HepG2 (cell line): ENCODE data around the gene ADAMTS16. TPM values are rescaled to one million over a fixed set of nuclear protein-coding genes. Genes with fewer than 3 reads are reported as not detected.
A peak's percentile ranks its signal among the peaks of the same experiment; 100 is the strongest.

Experiments used
- ATAC-seq: fragments of 200-7000 bp; cut with Tn5 transposase; 3 replicates; pipeline ENCODE4 v1.9.1; 2020; ENCODE audit warnings: mild to moderate bottlenecking, moderate library complexity
- BruUV-seq: library from RNA; stranded (reverse); fragments of 400-500 nt; replicated peaks from 2 replicates; lab custom pipeline; 2021; lab: Mats Ljungman, UMichigan
- CTCF ChIA-PET: fragments of 300-600 bp; formaldehyde crosslinking; extraction: SDS; loops from one replicate; lab custom pipeline; 2021; ENCODE audit warnings: low total read pairs, inconsistent platforms, low intra/inter-chr PET ratio; lab: Yijun Ruan, JAX
- POLR2A ChIA-PET: fragments of 350-600 bp; sonication (Branson Sonifier 250); formaldehyde crosslinking; loops from one replicate; lab custom pipeline; 2020; ENCODE audit warnings: antibody characterized with exemption, inconsistent platforms; lab: Yijun Ruan, JAX
- DNase-seq: peaks from one replicate; pipeline ENCODE4 v3.0.0-alpha.2; 2015; ENCODE audit warnings: low spot score
- FAIRE-seq: peaks from 3 replicates; lab custom pipeline; 2011; peaks lifted over from hg19 to GRCh38; lab: Jason Lieb, UNC
- H2AFZ ChIP-seq: one replicate; pipeline ENCODE4 v1.6.1; 2011; ENCODE audit warnings: low read length, inconsistent platforms
- H3K27ac ChIP-seq: fragments of 300-600 bp; 3 replicates; pipeline ENCODE4 v1.8.0; 2011; ENCODE audit warnings: mixed run types, mild to moderate bottlenecking, mixed read lengths, low read length, inconsistent platforms; ENCODE audit not compliant: insufficient read depth; ENCODE audit errors: extremely low read length
- H3K27me3 ChIP-seq, 2 experiments: fragments of 200-600 bp in 1 of 2; 2 replicates in 1 of 2; 3 replicates in 1 of 2; pipeline versions ENCODE4 v1.6.0 to v1.8.0; 2011; ENCODE audit warnings: low read length in 2 of 2, mild to moderate bottlenecking in 2 of 2, moderate library complexity in 2 of 2, inconsistent platforms in 1 of 2; ENCODE audit not compliant: insufficient read depth in 2 of 2, control insufficient read depth in 1 of 2
- H3K36me3 ChIP-seq, 2 experiments: fragments of 200-600 bp in 1 of 2; replicated peaks in 1 of 2; 2 replicates in 1 of 2; 3 replicates in 1 of 2; pipeline versions ENCODE4 v1.5.1 to v1.8.0; 2011; ENCODE audit warnings: low read length in 2 of 2, inconsistent platforms in 1 of 2; ENCODE audit not compliant: insufficient read depth in 2 of 2, control insufficient read depth in 1 of 2
- H3K4me1 ChIP-seq: 2 replicates; pipeline ENCODE4 v1.5.1; 2012; ENCODE audit warnings: low read length, inconsistent platforms; ENCODE audit not compliant: insufficient read depth
- H3K4me2 ChIP-seq: 2 replicates; pipeline ENCODE4 v1.6.0; 2011; ENCODE audit warnings: low read depth, low read length, inconsistent platforms
- H3K4me3 ChIP-seq, 3 experiments: fragments of 200-600 bp in 1 of 3; sonication (generic), shearing (Covaris generic) in 1 of 3; replicated peaks in 1 of 3; 2 replicates each; pipeline ENCODE4 v1.5.1; 2011 to 2016; ENCODE audit warnings: low read length in 3 of 3, inconsistent platforms in 2 of 3, low read depth in 2 of 3, mild to moderate bottlenecking in 2 of 3, control low read depth in 1 of 3, mixed read lengths in 1 of 3; ENCODE audit not compliant: insufficient read depth in 1 of 3
- H3K79me2 ChIP-seq: one replicate; pipeline ENCODE4 v1.6.1; 2011; ENCODE audit warnings: low read length, inconsistent platforms; ENCODE audit not compliant: insufficient read depth
- H3K9ac ChIP-seq: 2 replicates; pipeline ENCODE4 v1.6.0; 2011; ENCODE audit warnings: mild to moderate bottlenecking, low read depth, low read length, inconsistent platforms; ENCODE audit not compliant: insufficient read depth
- H3K9me3 ChIP-seq: 2 replicates; pipeline ENCODE4 v1.5.1; 2012; ENCODE audit warnings: mild to moderate bottlenecking, low read length
- H4K20me1 ChIP-seq: 2 replicates; pipeline ENCODE4 v1.6.0; 2011; ENCODE audit warnings: inconsistent platforms, mild to moderate bottlenecking, low read length, moderate library complexity; ENCODE audit not compliant: insufficient read depth
- CBX1 ChIP-seq: IDR thresholded peaks from one replicate; pipeline ENCODE4 v1.6.1; 2016; ENCODE audit warnings: antibody characterized with exemption, low read depth
- DNMT1 ChIP-seq: sonication (generic); formaldehyde crosslinking; IDR thresholded peaks from 2 replicates; pipeline ENCODE4 v1.5.1; 2020; ENCODE audit warnings: mild to moderate bottlenecking, missing genetic modification reagents
- FOXO1 ChIP-seq: sonication (generic); formaldehyde crosslinking; IDR thresholded peaks from 2 replicates; pipeline ENCODE4 v1.4.0; 2020; ENCODE audit warnings: missing genetic modification reagents
- NR0B2 ChIP-seq: sonication (generic); formaldehyde crosslinking; IDR thresholded peaks from 2 replicates; pipeline ENCODE4 v1.4.0; 2020; ENCODE audit warnings: mild to moderate bottlenecking, missing genetic modification reagents
- NR2F1 ChIP-seq, 2 experiments: fragments of 450-650 bp in 1 of 2; formaldehyde crosslinking in 1 of 2; IDR thresholded peaks; 2 replicates each; pipeline versions ENCODE4 v1.5.0 to v1.6.1; 2016 to 2020; ENCODE audit warnings: mild to moderate bottlenecking in 1 of 2, missing compliant biosample characterization in 1 of 2, missing genetic modification reagents in 1 of 2, moderate library complexity in 1 of 2
- POLR2G ChIP-seq: fragments of 200-400 bp; formaldehyde crosslinking; IDR thresholded peaks from 2 replicates; pipeline ENCODE4 v1.6.1; 2018; ENCODE audit warnings: mild to moderate bottlenecking, low read depth, low read length, moderate library complexity
- RAD21 ChIP-seq: fragments of 450-650 bp; formaldehyde crosslinking; IDR thresholded peaks from 2 replicates; pipeline ENCODE4 v1.5.0; 2020; ENCODE audit warnings: mild to moderate bottlenecking
- RFX5 ChIP-seq: IDR thresholded peaks from 2 replicates; pipeline ENCODE4 v1.6.1; 2011; ENCODE audit warnings: low read depth, low read length, improper control_type of control experiment
- SAFB2 ChIP-seq: sonication (generic); formaldehyde crosslinking; IDR thresholded peaks from 2 replicates; pipeline ENCODE4 v1.5.1; 2020; ENCODE audit warnings: missing genetic modification reagents, low read depth, mild to moderate bottlenecking, borderline replicate concordance
- ZNF17 ChIP-seq: sonication (generic); formaldehyde crosslinking; IDR thresholded peaks from 2 replicates; pipeline ENCODE4 v1.5.0; 2020; ENCODE audit warnings: mild to moderate bottlenecking, missing genetic modification reagents
- ZNF281 ChIP-seq: sonication (generic); formaldehyde crosslinking; IDR thresholded peaks from 2 replicates; pipeline ENCODE4 v1.4.0; 2020; ENCODE audit warnings: missing genetic modification reagents, borderline replicate concordance
- WGBS: methylation state at CpG from one replicate; pipeline ENCODE4 v1.1.6; 2017; ENCODE audit warnings: low lambda C conversion rate; 5-methylcytosine and 5-hydroxymethylcytosine counted together
- in situ Hi-C: cut with HindIII; loops from 2 replicates; pipeline ENCODE4 v1.10.0; 2017; ENCODE audit warnings: low pct_unique_long_range_greater_than_20kb; ENCODE audit not compliant: extremely low pct_ligation_motif_present
- intact Hi-C: fragments of 100-400 bp; cut with micrococcal nuclease; formaldehyde crosslinking; loops from one replicate; pipeline ENCODE4 v1.10.0; 2022; ENCODE audit not compliant: unreplicated experiment
- polyA plus RNA-seq, 8 experiments: library from polyadenylated mRNA; depleted of rRNA in 3 of 8; stranded (reverse) in 7 of 8; unstranded in 1 of 8; fragments of >200 nt; fragmentation: Illumina TruSeq in 4 of 8; extraction: Trizol in 4 of 8; gene quantifications; 2 replicates each; pipeline versions ENCODE4 v1.2.1 to v1.2.3, GENCODE V29; 2011 to 2016; ENCODE audit warnings: low read depth in 4 of 8, missing spikeins in 1 of 8, mixed read lengths in 1 of 8; ENCODE audit not compliant: insufficient read depth in 1 of 8
- total RNA-seq, 5 experiments: library from RNA; depleted of rRNA; stranded (reverse); fragments of >200 nt; fragmentation: Illumina TruSeq; extraction: Trizol; gene quantifications; 2 replicates each; pipeline ENCODE4 v1.2.3, GENCODE V29; 2016; ENCODE audit warnings: low read depth in 1 of 5
- TF ChIP-seq, protein P1 (sequence below): IDR thresholded peaks from 2 replicates; pipeline ENCODE4 v1.6.1; 2016; ENCODE audit warnings: missing compliant biosample characterization, missing genetic modification reagents, borderline replicate concordance
- TF ChIP-seq, protein P2 (sequence below): sonication (generic); formaldehyde crosslinking; IDR thresholded peaks from 2 replicates; pipeline ENCODE4 v1.5.1; 2020; ENCODE audit warnings: missing genetic modification reagents, mild to moderate bottlenecking, borderline replicate concordance

The ADAMTS16 gene
- total and polyA plus RNA-seq, 2 of the 13 experiments (the other 11 are each of a cell fraction or from before 2014, with no cell fraction given) = 0.02 to 0.03 TPM

DNA sequence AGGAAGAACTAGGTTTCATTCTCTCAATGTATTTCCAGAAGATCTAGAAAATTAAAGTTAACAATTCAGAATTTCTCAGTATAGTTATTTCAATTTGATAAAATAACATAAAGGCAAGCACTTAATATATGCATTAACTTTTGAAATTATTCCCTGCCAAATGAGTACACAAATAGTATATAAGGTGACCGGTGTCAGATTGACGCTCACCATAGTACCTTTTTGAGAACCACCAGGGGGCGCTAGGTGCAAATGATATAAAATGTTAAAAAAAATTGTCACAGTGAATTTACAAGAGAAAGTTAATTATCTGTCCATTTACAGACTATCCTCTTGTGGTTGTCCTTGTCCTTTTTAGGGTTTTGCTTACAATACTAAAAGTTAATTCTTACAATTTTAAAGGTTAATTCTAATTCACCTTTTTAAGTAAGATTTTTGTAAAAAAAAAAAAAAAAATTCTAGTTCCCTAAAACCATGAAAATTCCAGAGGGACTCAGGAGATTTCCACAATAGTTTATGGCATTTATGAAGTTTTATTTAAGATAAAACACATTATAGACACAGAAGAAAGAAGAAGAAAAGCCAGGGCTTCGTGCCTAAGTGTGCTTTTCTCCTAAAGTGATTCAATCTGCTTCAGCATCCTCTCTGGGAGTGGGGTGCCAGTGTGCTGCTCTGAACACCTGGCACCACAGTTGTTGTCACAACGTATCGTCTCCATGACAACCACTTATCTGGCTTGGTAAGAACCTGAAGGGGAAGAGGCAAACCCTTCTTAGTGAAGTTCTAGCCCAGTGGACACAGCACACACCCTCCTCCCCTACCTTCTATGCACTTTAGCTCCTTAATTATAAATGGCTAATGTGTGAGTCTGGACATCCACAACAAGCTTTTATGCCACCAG, 1.7 kb downstream of the ADAMTS16 start (continued):
- peak; percentile 55; the same call in 1 of the 2 replicates for TF ChIP-seq RAD21

DNA sequence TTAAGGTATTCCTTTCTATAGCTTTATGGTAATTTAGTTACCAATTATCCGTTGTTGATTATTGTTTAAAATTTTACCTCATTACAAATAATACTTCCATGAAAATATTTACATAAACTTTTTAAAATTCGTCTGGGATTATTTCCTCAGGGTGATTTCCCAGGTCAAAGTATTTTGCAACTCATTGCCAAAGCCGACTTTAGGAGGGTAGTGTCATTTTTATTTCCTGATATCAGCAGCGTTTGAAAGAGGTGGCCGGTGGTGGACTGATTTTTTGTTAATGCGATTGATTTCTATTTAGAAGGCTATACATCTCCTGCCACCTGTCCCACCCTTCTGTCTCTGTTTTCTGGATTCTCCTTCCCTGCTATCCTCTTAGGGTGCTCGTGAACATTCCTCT, 4.3 kb downstream of the ADAMTS16 start:
- POLR2A ChIA-PET = no interaction called here
- intact Hi-C loops (loop anchor here (5.0 kb wide), 1 partner anchor 267 kb away; no protein-coding TSS in a partner anchor), in situ Hi-C loops (loop anchor here (25.0 kb wide), 1 partner anchor 268 kb away; the partner anchor contains the start of gene ICE1)
- no peak overlapping the region for H3K4me3 ChIP-seq
- no peaks in the 10 kb centered on the region for H4K20me1 ChIP-seq
- ATAC-seq = no peak
- no peak for DNase-seq
- no peak overlapping the region for H3K9ac ChIP-seq
- FAIRE-seq = no peak
- no peak overlapping the region for H3K4me2 ChIP-seq
- H3K79me2 ChIP-seq = no peaks in the 10 kb centered on the region
- H3K9me3 ChIP-seq = no peaks in the 10 kb centered on the region
- H3K36me3 ChIP-seq = no peaks in the 10 kb centered on the region
- 28% methylated on average over 7 of the region's 7 CpGs for WGBS
- CTCF ChIA-PET = no interaction called here
- no peak overlapping the region for H3K27ac ChIP-seq
- BruUV-seq = no TSS peak
- no peak overlapping the region for H2AFZ ChIP-seq
- H3K27me3 ChIP-seq = peaks cover 0 to 12% of the 10 kb centered on the region in 2 experiments; a peak in 3 of 5 replicates
- TF ChIP-seq, protein P1, sequence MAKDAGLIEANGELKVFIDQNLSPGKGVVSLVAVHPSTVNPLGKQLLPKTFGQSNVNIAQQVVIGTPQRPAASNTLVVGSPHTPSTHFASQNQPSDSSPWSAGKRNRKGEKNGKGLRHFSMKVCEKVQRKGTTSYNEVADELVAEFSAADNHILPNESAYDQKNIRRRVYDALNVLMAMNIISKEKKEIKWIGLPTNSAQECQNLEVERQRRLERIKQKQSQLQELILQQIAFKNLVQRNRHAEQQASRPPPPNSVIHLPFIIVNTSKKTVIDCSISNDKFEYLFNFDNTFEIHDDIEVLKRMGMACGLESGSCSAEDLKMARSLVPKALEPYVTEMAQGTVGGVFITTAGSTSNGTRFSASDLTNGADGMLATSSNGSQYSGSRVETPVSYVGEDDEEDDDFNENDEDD = no peak
- TF ChIP-seq SAFB2 (no peak), CBX1 (no peak), FOXO1 (CRISPR knock-in tag) (no peak), NR2F1 (CRISPR knock-in tag; IDR thresholded peaks at IDR 0.05) (no peak), ZNF281 (CRISPR knock-in tag) (no peak), NR0B2 (CRISPR knock-in tag) (no peak), DNMT1 (CRISPR knock-in tag) (no peak), RFX5 (no peak), POLR2G (no peak), ZNF17 (CRISPR knock-in tag) (no peak)
- TF ChIP-seq, protein P2, sequence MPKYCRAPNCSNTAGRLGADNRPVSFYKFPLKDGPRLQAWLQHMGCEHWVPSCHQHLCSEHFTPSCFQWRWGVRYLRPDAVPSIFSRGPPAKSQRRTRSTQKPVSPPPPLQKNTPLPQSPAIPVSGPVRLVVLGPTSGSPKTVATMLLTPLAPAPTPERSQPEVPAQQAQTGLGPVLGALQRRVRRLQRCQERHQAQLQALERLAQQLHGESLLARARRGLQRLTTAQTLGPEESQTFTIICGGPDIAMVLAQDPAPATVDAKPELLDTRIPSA = no peak
- peaks cover 8% of the 10 kb centered on the region; the same call in 1 of the 2 replicates for H3K4me1 ChIP-seq
